ENCODE data around the gene NRROS.

The NRROS gene

GRCh38 chr3:196684548-196685407 lies 45.3 kb downstream of the NRROS start:
- CTCF ChIA-PET = interaction anchor here (0.5 to 11.5 kb wide), 39 partner anchors 8 to 431 kb away, joined by 3 to 421 read pairs (median 5); partner anchors contain the start of genes CEP19 and PIGX
- POLR2A ChIA-PET = no interaction called here
- no peak overlapping the region for H3K4me3 ChIP-seq (ENCODE audit: low read depth, low read length)
- DNase-seq (ENCODE audit: low read depth, low spot score) = no peak
- TF ChIP-seq, protein P1, sequence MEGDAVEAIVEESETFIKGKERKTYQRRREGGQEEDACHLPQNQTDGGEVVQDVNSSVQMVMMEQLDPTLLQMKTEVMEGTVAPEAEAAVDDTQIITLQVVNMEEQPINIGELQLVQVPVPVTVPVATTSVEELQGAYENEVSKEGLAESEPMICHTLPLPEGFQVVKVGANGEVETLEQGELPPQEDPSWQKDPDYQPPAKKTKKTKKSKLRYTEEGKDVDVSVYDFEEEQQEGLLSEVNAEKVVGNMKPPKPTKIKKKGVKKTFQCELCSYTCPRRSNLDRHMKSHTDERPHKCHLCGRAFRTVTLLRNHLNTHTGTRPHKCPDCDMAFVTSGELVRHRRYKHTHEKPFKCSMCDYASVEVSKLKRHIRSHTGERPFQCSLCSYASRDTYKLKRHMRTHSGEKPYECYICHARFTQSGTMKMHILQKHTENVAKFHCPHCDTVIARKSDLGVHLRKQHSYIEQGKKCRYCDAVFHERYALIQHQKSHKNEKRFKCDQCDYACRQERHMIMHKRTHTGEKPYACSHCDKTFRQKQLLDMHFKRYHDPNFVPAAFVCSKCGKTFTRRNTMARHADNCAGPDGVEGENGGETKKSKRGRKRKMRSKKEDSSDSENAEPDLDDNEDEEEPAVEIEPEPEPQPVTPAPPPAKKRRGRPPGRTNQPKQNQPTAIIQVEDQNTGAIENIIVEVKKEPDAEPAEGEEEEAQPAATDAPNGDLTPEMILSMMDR (IDR thresholded peaks at IDR 0.05; ENCODE audit: insufficient read depth, low read length, missing control alignments) = peak; percentile 66

DNA sequence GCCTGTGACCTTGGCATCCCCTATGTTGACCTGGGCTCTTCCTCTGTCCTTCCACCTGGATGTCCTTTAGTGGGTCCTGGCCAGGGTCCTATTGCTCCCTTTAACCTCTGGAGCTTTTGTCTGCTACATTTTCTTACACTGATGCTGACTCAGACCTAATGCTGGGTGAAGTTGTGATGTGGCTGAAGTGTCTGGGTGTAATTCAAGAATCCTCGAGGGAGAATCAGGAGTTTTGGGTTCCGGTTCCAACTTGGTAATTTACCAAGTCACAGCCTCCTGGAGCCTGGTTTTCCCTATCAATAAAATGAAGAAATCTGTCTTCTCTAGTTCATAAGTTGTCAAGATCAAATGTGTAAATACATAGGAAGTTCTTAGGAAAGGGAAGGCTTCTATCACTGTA lies 46.9 kb downstream of the NRROS start:
- CTCF ChIA-PET = interaction anchor here (0.6 to 11.5 kb wide), 14 partner anchors 7 to 434 kb away, joined by 3 to 421 read pairs (median 10); partner anchors contain the start of genes CEP19 and PIGX
- POLR2A ChIA-PET = no interaction called here
- no peak overlapping the region for H3K4me3 ChIP-seq (ENCODE audit: low read depth, low read length)
- no peak for DNase-seq (ENCODE audit: low read depth, low spot score)
- TF ChIP-seq, protein P1 (IDR thresholded peaks at IDR 0.05; ENCODE audit: insufficient read depth, low read length, missing control alignments) = no peak

DNA sequence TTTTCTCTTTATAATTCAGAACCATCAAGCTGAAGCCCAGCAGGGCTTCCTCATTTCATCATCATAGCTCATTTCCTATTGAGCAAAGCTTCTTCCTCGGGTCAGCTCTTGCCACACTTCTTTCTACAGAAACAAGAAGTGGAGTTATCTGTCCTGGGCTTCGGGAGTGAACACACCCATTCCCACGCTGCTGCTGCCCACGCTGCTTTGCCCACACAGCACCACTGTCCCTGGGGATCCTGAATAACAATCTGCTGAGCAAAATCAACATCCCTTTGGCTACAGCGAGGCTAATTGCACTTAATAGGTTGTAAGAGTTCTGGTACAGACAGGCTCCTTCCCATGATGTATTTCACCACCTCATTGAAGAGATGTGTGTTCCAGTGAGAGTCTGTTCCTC lies 48.9 kb downstream of the NRROS start:
- TF ChIP-seq, protein P1 (IDR thresholded peaks at IDR 0.05; ENCODE audit: insufficient read depth, low read length, missing control alignments) = no peak
- CTCF ChIA-PET = interaction anchor here (0.6 to 11.5 kb wide), 11 partner anchors 11 to 447 kb away, joined by 3 to 421 read pairs (median 4); no protein-coding TSS in a partner anchor
- POLR2A ChIA-PET = interaction anchor here (0.6 kb wide), 1 partner anchor 99 kb away, joined by 3 read pairs; no protein-coding TSS in a partner anchor
- DNase-seq (ENCODE audit: low read depth, low spot score) = peak; percentile 46
- H3K4me3 ChIP-seq (ENCODE audit: low read depth, low read length) = no peak overlapping the region; the same call in 1 of the 2 replicates

GRCh38 chr3:196689941-196690660 lies 50.6 kb downstream of the NRROS start:
- TF ChIP-seq, protein P1 (IDR thresholded peaks at IDR 0.05; ENCODE audit: insufficient read depth, low read length, missing control alignments) = no peak
- no peak overlapping the region for H3K4me3 ChIP-seq (ENCODE audit: low read depth, low read length)
- ChIA-PET POLR2A (no interaction called here), CTCF (interaction anchor here (0.9 to 11.5 kb wide), 2 partner anchors 82 to 100 kb away, joined by 3 to 421 read pairs; no protein-coding TSS in a partner anchor)
- no peak for DNase-seq (ENCODE audit: low read depth, low spot score)

- ChIA-PET POLR2A (no interaction called here), CTCF (interaction anchor here (0.7 to 11.5 kb wide), 2 partner anchors 83 to 161 kb away, joined by 3 to 421 read pairs; no protein-coding TSS in a partner anchor)
- TF ChIP-seq, protein P1 (IDR thresholded peaks at IDR 0.05; ENCODE audit: insufficient read depth, low read length, missing control alignments) = no peak
- H3K4me3 ChIP-seq (ENCODE audit: low read depth, low read length) = no peak overlapping the region
- no peak for DNase-seq (ENCODE audit: low read depth, low spot score)
Measured at GRCh38 chr3:196691386-196691785, 51.9 kb downstream of the NRROS start.
